Measurements from ENCODE around the gene NELFA. TPM values are rescaled to one million over a fixed set of nuclear protein-coding genes. Genes with fewer than 3 reads are reported as not detected.

Gene NELFA
- total RNA-seq, 2 donors from 2014 or later, result 8.0 to 12.7 TPM

- H3K4me3 ChIP-seq, result no peak overlapping the region
- DNase-seq (ENCODE audit: low spot score), result no peak
- H3K27ac ChIP-seq, result peak overlapping the region in 1 of 2 donors; percentile 16
- peaks cover 0 to 7% of the 10 kb centered on the region in 2 donors for H3K4me1 ChIP-seq
- H3K27me3 ChIP-seq, result no peaks in the 10 kb centered on the region
- TF ChIP-seq CTCF (IDR thresholded peaks at IDR 0.05), result no peak
- H3K9me3 ChIP-seq, result no peaks in the 10 kb centered on the region
- H3K36me3 ChIP-seq, result peaks cover 82% of the 10 kb centered on the region
Observed at GRCh38 chr4:1982124-1983052, 26.4 kb downstream of the NELFA start.

GRCh38 chr4:1981251-1982058, 27.3 kb downstream of the NELFA start:
- no peak for TF ChIP-seq CTCF (IDR thresholded peaks at IDR 0.05)
- Histone ChIP-seq H3K27me3 (no peaks in the 10 kb centered on the region), H3K4me1 (peaks cover 0 to 7% of the 10 kb centered on the region in 2 donors), H3K27ac (no peak overlapping the region), H3K9me3 (no peaks in the 10 kb centered on the region), H3K36me3 (peaks cover 80% of the 10 kb centered on the region), H3K4me3 (no peak overlapping the region)
- no peak for DNase-seq (ENCODE audit: low spot score)

- DNase-seq (ENCODE audit: low spot score), result no peak
- peaks cover 0 to 7% of the 10 kb centered on the region in 2 donors for H3K4me1 ChIP-seq
- H3K27ac ChIP-seq, result no peak overlapping the region
- peaks cover 80% of the 10 kb centered on the region for H3K36me3 ChIP-seq
- TF ChIP-seq CTCF (IDR thresholded peaks at IDR 0.05), result no peak
- H3K27me3 ChIP-seq, result no peaks in the 10 kb centered on the region
- H3K9me3 ChIP-seq, result no peaks in the 10 kb centered on the region
- H3K4me3 ChIP-seq, result no peak overlapping the region
Observed at GRCh38 chr4:1980561-1981041, 28.2 kb downstream of the NELFA start.

GRCh38 chr4:1979477-1980196, 29.1 kb downstream of the NELFA start:
- no peak overlapping the region for H3K27ac ChIP-seq
- H3K4me3 ChIP-seq, result no peak overlapping the region
- H3K36me3 ChIP-seq, result peaks cover 80% of the 10 kb centered on the region

More at GRCh38 chr4:1979477-1980196, 29.1 kb downstream of the NELFA start:
- DNase-seq (ENCODE audit: low spot score), result no peak
- H3K9me3 ChIP-seq, result no peaks in the 10 kb centered on the region
- H3K4me1 ChIP-seq, result peaks cover 0 to 7% of the 10 kb centered on the region in 2 donors
- no peaks in the 10 kb centered on the region for H3K27me3 ChIP-seq
- TF ChIP-seq CTCF (IDR thresholded peaks at IDR 0.05), result no peak

Measured in right atrium auricular region (tissue), 2 donors.